HepG2 (cell line): ENCODE data around the gene SMYD5.

ENCODE experiments used
- BORCS8-MEF2B ChIP-seq: sonication (generic); formaldehyde crosslinking; IDR thresholded peaks from 2 replicates; pipeline ENCODE4 v1.8.0; 2022; ENCODE audit warnings: mild to moderate bottlenecking, missing genetic modification reagents
- HHEX ChIP-seq: IDR thresholded peaks from 2 replicates; pipeline ENCODE4 v1.6.1; 2016; ENCODE audit warnings: control low read depth
- IRX3 ChIP-seq: sonication (generic); formaldehyde crosslinking; IDR thresholded peaks from 2 replicates; pipeline ENCODE4 v1.8.1; 2023; ENCODE audit warnings: mild to moderate bottlenecking, low read depth, missing genetic modification reagents, borderline replicate concordance
- KAT2B ChIP-seq: fragments of 150-350 bp; IDR thresholded peaks from 2 replicates; pipeline ENCODE4 v1.6.1; 2014; ENCODE audit warnings: low read depth, low read length, borderline replicate concordance
- KDM5A ChIP-seq: fragments of 200-600 bp; sonication (generic); IDR thresholded peaks from 2 replicates; pipeline ENCODE4 v1.7.0; 2018; ENCODE audit warnings: antibody characterized with exemption, mild to moderate bottlenecking, low read length, borderline replicate concordance
- NR2F2 ChIP-seq: IDR thresholded peaks from 2 replicates; pipeline ENCODE4 v1.6.1; 2012; ENCODE audit warnings: low read depth, inconsistent platforms, borderline replicate concordance
- POLR2A ChIP-seq, 2 experiments: IDR thresholded peaks; 2 replicates each; pipeline ENCODE4 v1.6.1; 2011; ENCODE audit warnings: low read depth in 2 of 2, low read length in 2 of 2, mild to moderate bottlenecking in 1 of 2, moderate library complexity in 1 of 2; ENCODE audit not compliant: insufficient read depth in 1 of 2
- POLR2AphosphoS2 ChIP-seq: IDR thresholded peaks from 2 replicates; pipeline ENCODE4 v1.6.1; 2011; ENCODE audit warnings: low read depth, low read length, improper control_type of control experiment
- SP140L ChIP-seq: sonication (generic); formaldehyde crosslinking; IDR thresholded peaks from 2 replicates; pipeline ENCODE4 v1.4.0; 2020; ENCODE audit warnings: missing genetic modification reagents, borderline replicate concordance
- THAP8 ChIP-seq: sonication (generic); formaldehyde crosslinking; IDR thresholded peaks from 2 replicates; pipeline ENCODE4 v1.5.1; 2020; ENCODE audit warnings: missing genetic modification reagents, mild to moderate bottlenecking, borderline replicate concordance
- UBTF ChIP-seq: sonication (generic); formaldehyde crosslinking; IDR thresholded peaks from 2 replicates; pipeline ENCODE4 v1.4.0; 2020; ENCODE audit warnings: mild to moderate bottlenecking, missing genetic modification reagents
- ZNF335 ChIP-seq: sonication (generic); formaldehyde crosslinking; IDR thresholded peaks from 2 replicates; pipeline ENCODE4 v1.4.0; 2020; ENCODE audit warnings: missing genetic modification reagents
- ZNF577 ChIP-seq: sonication (generic); formaldehyde crosslinking; IDR thresholded peaks from 2 replicates; pipeline ENCODE4 v1.4.0; 2020; ENCODE audit warnings: mild to moderate bottlenecking, low read depth, missing genetic modification reagents, borderline replicate concordance
- TF ChIP-seq, protein P1 (sequence below): sonication (generic); formaldehyde crosslinking; IDR thresholded peaks from 2 replicates; pipeline ENCODE4 v1.4.0; 2020; ENCODE audit warnings: missing genetic modification reagents

GRCh38 chr2:73253901-73254300, 39.9 kb downstream of the SMYD5 start:
- TF ChIP-seq, protein P1, sequence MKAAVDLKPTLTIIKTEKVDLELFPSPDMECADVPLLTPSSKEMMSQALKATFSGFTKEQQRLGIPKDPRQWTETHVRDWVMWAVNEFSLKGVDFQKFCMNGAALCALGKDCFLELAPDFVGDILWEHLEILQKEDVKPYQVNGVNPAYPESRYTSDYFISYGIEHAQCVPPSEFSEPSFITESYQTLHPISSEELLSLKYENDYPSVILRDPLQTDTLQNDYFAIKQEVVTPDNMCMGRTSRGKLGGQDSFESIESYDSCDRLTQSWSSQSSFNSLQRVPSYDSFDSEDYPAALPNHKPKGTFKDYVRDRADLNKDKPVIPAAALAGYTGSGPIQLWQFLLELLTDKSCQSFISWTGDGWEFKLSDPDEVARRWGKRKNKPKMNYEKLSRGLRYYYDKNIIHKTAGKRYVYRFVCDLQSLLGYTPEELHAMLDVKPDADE (CRISPR knock-in tag), result no peak
- no peak for TF ChIP-seq SP140L (CRISPR knock-in tag)
- no peak for TF ChIP-seq KAT2B
- no peak for TF ChIP-seq IRX3 (CRISPR knock-in tag)
- no peak for TF ChIP-seq NR2F2
- TF ChIP-seq UBTF (CRISPR knock-in tag), result no peak
- TF ChIP-seq BORCS8-MEF2B (CRISPR knock-in tag), result no peak
- no peak for TF ChIP-seq POLR2AphosphoS2
- no peak for TF ChIP-seq HHEX (CRISPR knock-in tag)
- TF ChIP-seq THAP8 (CRISPR knock-in tag), result no peak
- TF ChIP-seq ZNF335, result no peak
- peak; percentile 19 to 38; a peak in 2 of 4 replicates for TF ChIP-seq POLR2A (IDR thresholded peaks at IDR 0.05; ENCODE audit: insufficient read depth in 1 of 2, low read depth in 2 of 2, low read length in 2 of 2)
- TF ChIP-seq KDM5A, result no peak
- no peak for TF ChIP-seq ZNF577 (CRISPR knock-in tag)
